Neural progenitor cell (in vitro differentiated cells): ENCODE results near the gene MRPS34.

Experiments
- CTCF ChIP-seq: fragments of 200-600 bp; sonication (generic); IDR thresholded peaks from 2 replicates; pipeline ENCODE4 v1.5.1; 2017; ENCODE audit warnings: antibody characterized with exemption, mild to moderate bottlenecking
- EZH2 ChIP-seq: fragments of 200-600 bp; sonication (generic); IDR thresholded peaks from 2 replicates; pipeline ENCODE4 v1.6.1; 2017; ENCODE audit warnings: antibody characterized with exemption, mild to moderate bottlenecking, moderate library complexity
- EZH2phosphoT487 ChIP-seq: fragments of 200-600 bp; sonication (generic); IDR thresholded peaks from 2 replicates; pipeline ENCODE4 v1.6.1; 2017; ENCODE audit warnings: antibody characterized with exemption

DNA sequence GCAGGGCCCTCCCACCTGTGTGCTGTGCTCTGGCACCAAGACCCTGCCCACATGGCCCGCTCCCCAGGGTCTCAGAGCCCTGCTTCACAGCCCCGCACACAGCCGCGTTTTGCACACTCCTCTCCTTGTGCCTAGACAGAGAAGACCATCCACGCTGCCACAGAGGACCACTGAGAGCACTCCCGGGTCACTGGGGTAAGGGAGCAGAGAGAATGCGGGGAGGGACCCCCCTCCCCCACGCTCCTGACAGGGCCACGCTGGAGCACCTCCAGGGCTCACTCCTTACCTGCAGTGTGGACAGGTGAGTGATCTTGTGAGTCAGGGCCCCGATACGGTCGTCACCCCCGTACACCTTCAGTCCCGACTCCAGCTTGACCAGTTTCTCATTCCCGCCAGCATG is 46.7 kb upstream of the MRPS34 start:
- no peak for TF ChIP-seq CTCF
- no peak for TF ChIP-seq EZH2
- no peak for TF ChIP-seq EZH2phosphoT487
